ENCODE data around the gene PSMC5. TPM values are rescaled to one million over a fixed set of nuclear protein-coding genes. Genes with fewer than 3 reads are reported as not detected.
A peak's percentile ranks its signal among the peaks of the same experiment; 100 is the strongest.

Gene PSMC5
- total RNA-seq, 2 experiments from 2014 or later = 178 to 187 TPM

- no peaks in the 10 kb centered on the region for H3K9me3 Mint-ChIP-seq
- H3K27ac Mint-ChIP-seq = no peak overlapping the region
- DNase-seq = no peak
- H3K27me3 Mint-ChIP-seq = no peaks in the 10 kb centered on the region
- H3K4me3 Mint-ChIP-seq = no peak overlapping the region
- H3K4me1 Mint-ChIP-seq = peaks cover 2% of the 10 kb centered on the region
- H3K36me3 Mint-ChIP-seq = peaks cover 42% of the 10 kb centered on the region
Measured at GRCh38 chr17:63816123-63816522, 11.1 kb upstream of the PSMC5 start.

- H3K36me3 Mint-ChIP-seq = peaks cover 41% of the 10 kb centered on the region
- no peak overlapping the region for H3K4me3 Mint-ChIP-seq
- H3K27ac Mint-ChIP-seq = no peak overlapping the region
- H3K9me3 Mint-ChIP-seq = no peaks in the 10 kb centered on the region
- peaks cover 3% of the 10 kb centered on the region for H3K4me1 Mint-ChIP-seq
- H3K27me3 Mint-ChIP-seq = no peaks in the 10 kb centered on the region
- DNase-seq = no peak
Measured at GRCh38 chr17:63816669-63817068, 10.6 kb upstream of the PSMC5 start.

- Mint-ChIP-seq H3K4me1 (peaks cover 12% of the 10 kb centered on the region), H3K27ac (peak overlapping the region; percentile 25), H3K9me3 (no peaks in the 10 kb centered on the region), H3K27me3 (no peaks in the 10 kb centered on the region), H3K4me3 (peak overlapping the region; percentile 2), H3K36me3 (peaks cover 43% of the 10 kb centered on the region)
- DNase-seq = no peak
Measured at GRCh38 chr17:63817736-63818385, 9.4 kb upstream of the PSMC5 start.

GRCh38 chr17:63819131-63819530 lies 8.1 kb upstream of the PSMC5 start:
- Mint-ChIP-seq H3K9me3 (no peaks in the 10 kb centered on the region), H3K27me3 (no peaks in the 10 kb centered on the region), H3K4me1 (peaks cover 21% of the 10 kb centered on the region), H3K36me3 (peaks cover 50% of the 10 kb centered on the region), H3K27ac (peak overlapping the region; percentile 1), H3K4me3 (no peak overlapping the region)
- no peak for DNase-seq

GRCh38 chr17:63819585-63820537 lies 7.4 kb upstream of the PSMC5 start:
- Mint-ChIP-seq H3K36me3 (peaks cover 56% of the 10 kb centered on the region), H3K4me1 (peaks cover 27% of the 10 kb centered on the region), H3K27me3 (no peaks in the 10 kb centered on the region), H3K9me3 (no peaks in the 10 kb centered on the region), H3K4me3 (no peak overlapping the region), H3K27ac (peak overlapping the region; percentile 63)
- no peak for DNase-seq

- Mint-ChIP-seq H3K27ac (peak overlapping the region; percentile 66), H3K4me1 (peaks cover 38% of the 10 kb centered on the region), H3K36me3 (peaks cover 65% of the 10 kb centered on the region), H3K9me3 (no peaks in the 10 kb centered on the region), H3K4me3 (no peak overlapping the region), H3K27me3 (no peaks in the 10 kb centered on the region)
- DNase-seq = no peak
Measured at GRCh38 chr17:63820963-63821561, 6.2 kb upstream of the PSMC5 start.

- Mint-ChIP-seq H3K36me3 (peaks cover 69% of the 10 kb centered on the region), H3K27me3 (no peaks in the 10 kb centered on the region), H3K4me1 (peaks cover 40% of the 10 kb centered on the region), H3K27ac (peak overlapping the region; percentile 69), H3K4me3 (peak overlapping the region; percentile 23), H3K9me3 (no peaks in the 10 kb centered on the region)
- DNase-seq = no peak
Measured at GRCh38 chr17:63821804-63822203, 5.4 kb upstream of the PSMC5 start.

- no peak for DNase-seq
- Mint-ChIP-seq H3K36me3 (peaks cover 66% of the 10 kb centered on the region), H3K27ac (peak overlapping the region; percentile 30), H3K27me3 (no peaks in the 10 kb centered on the region), H3K9me3 (no peaks in the 10 kb centered on the region), H3K4me3 (no peak overlapping the region), H3K4me1 (peaks cover 40% of the 10 kb centered on the region)
Measured at GRCh38 chr17:63822537-63822936, 4.7 kb upstream of the PSMC5 start.

- Mint-ChIP-seq H3K4me1 (peaks cover 48% of the 10 kb centered on the region), H3K36me3 (peaks cover 64% of the 10 kb centered on the region)
Measured at GRCh38 chr17:63823659-63824331, 3.4 kb upstream of the PSMC5 start.

GRCh38 chr17:63824362-63824761 lies 2.9 kb upstream of the PSMC5 start:
- no peak for DNase-seq
- H3K4me3 Mint-ChIP-seq = peak overlapping the region; percentile 33
- no peaks in the 10 kb centered on the region for H3K27me3 Mint-ChIP-seq
- peaks cover 62% of the 10 kb centered on the region for H3K36me3 Mint-ChIP-seq
- H3K27ac Mint-ChIP-seq = peak overlapping the region; percentile 32
- H3K4me1 Mint-ChIP-seq = peaks cover 54% of the 10 kb centered on the region
- no peaks in the 10 kb centered on the region for H3K9me3 Mint-ChIP-seq

More at GRCh38 chr17:63823659-63824331, 3.4 kb upstream of the PSMC5 start:
- H3K9me3 Mint-ChIP-seq = no peaks in the 10 kb centered on the region
- peak overlapping the region; percentile 26 for H3K27ac Mint-ChIP-seq
- no peak for DNase-seq
- H3K27me3 Mint-ChIP-seq = no peaks in the 10 kb centered on the region
- no peak overlapping the region for H3K4me3 Mint-ChIP-seq

GRCh38 chr17:63826468-63827001 lies 696 bp upstream of the PSMC5 start:
- Mint-ChIP-seq H3K4me1 (peaks cover 74% of the 10 kb centered on the region), H3K9me3 (no peaks in the 10 kb centered on the region), H3K36me3 (peaks cover 70% of the 10 kb centered on the region), H3K27me3 (no peaks in the 10 kb centered on the region), H3K4me3 (peak overlapping the region; percentile 96), H3K27ac (peak overlapping the region; percentile 99)
- DNase-seq = no peak

GRCh38 chr17:63827801-63828221 lies 580 bp downstream of the PSMC5 start:
- peak overlapping the region; percentile 96 for H3K4me3 Mint-ChIP-seq
- DNase-seq = no peak
- no peaks in the 10 kb centered on the region for H3K27me3 Mint-ChIP-seq
- H3K36me3 Mint-ChIP-seq = peaks cover 69% of the 10 kb centered on the region
- peaks cover 73% of the 10 kb centered on the region for H3K4me1 Mint-ChIP-seq
- no peaks in the 10 kb centered on the region for H3K9me3 Mint-ChIP-seq
- H3K27ac Mint-ChIP-seq = peak overlapping the region; percentile 99

- DNase-seq = no peak
- H3K27me3 Mint-ChIP-seq = no peaks in the 10 kb centered on the region
- H3K4me3 Mint-ChIP-seq = peak overlapping the region; percentile 96
- H3K4me1 Mint-ChIP-seq = peaks cover 65% of the 10 kb centered on the region
- no peaks in the 10 kb centered on the region for H3K9me3 Mint-ChIP-seq
- H3K27ac Mint-ChIP-seq = peak overlapping the region; percentile 84
- H3K36me3 Mint-ChIP-seq = peaks cover 65% of the 10 kb centered on the region
Measured at GRCh38 chr17:63828936-63829335, 1.7 kb downstream of the PSMC5 start.

- DNase-seq = no peak
- H3K4me1 Mint-ChIP-seq = peaks cover 63% of the 10 kb centered on the region
- H3K27me3 Mint-ChIP-seq = no peaks in the 10 kb centered on the region
- H3K27ac Mint-ChIP-seq = peak overlapping the region; percentile 84
- no peaks in the 10 kb centered on the region for H3K9me3 Mint-ChIP-seq
- no peak overlapping the region for H3K4me3 Mint-ChIP-seq
- peaks cover 57% of the 10 kb centered on the region for H3K36me3 Mint-ChIP-seq
Measured at GRCh38 chr17:63830278-63830677, 3.0 kb downstream of the PSMC5 start.

Measured in activated naive CD8-positive, alpha-beta T cell treated with anti-CD3 and anti-CD28 coated beads for 36 hours (primary cell).